Measurements from ENCODE around the gene MAG.

DNA sequence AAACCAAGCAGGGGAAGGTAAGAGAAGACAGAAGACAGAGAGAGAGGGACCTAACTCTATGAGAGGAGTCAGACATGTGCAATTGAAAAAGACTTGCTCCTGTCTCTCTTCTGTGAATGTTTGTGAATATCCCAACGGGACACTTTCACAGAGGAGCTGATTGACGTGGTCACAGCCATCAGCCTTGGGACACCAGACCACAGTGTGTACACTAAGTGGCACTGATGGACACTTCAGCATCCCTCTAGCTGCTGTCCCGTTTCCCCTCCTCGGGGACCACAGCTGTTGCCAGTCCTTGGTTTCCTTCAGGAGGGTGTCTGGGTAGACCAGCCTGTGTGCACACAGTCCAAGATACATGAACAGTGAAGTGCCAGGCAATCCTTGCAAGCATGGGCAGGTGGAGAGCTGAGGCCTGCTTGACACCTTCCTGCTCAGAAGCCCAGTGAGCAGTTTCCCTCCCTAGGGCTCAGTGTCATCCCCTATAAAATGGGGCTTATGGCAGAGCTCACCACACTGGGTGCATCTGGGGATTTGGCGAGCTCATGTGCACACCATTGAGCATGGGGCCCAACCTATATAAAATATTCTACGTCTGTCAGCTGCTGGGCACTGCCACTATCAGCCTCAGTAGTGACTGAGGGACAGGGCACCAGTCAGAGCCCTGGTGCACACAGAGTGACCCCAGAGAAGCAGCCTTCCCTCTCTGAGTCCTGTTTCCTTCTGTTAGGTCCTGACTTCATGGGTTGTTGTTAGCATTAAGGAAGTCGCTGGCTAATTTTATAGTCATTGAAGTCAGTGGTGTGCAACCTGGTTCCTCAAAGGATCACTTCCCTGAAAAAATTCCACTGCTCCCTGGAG lies 27.5 kb upstream of the MAG start:
- TF ChIP-seq CTCF (IDR thresholded peaks at IDR 0.05): no peak
- TF ChIP-seq POLR2A (IDR thresholded peaks at IDR 0.05): no peak

Data from thyroid gland (tissue), 4 donors.